ENCODE measurements around the gene BDKRB2.

Gene BDKRB2

DNA sequence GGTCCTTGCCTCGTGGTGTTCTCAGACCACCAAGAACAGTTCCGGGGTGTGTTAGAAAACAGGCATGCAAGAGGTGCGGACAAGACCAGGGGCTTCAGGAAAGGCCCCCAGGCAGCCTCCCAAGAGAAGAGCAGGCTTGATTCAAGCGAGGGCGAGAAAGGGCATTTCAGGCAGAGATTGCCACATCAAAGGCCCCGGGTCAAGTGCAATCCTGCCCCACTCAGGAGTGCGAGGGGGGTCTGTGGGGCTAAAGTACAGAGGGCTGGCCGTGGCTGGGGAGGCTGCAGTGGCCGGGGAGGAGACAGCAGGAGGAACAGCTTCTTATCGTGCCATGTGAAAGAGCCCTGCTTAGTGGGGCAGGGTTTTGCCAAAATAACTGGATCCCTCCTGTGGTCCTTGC, 2.7 kb upstream of the BDKRB2 start:
- DNase-seq: no peak

DNA sequence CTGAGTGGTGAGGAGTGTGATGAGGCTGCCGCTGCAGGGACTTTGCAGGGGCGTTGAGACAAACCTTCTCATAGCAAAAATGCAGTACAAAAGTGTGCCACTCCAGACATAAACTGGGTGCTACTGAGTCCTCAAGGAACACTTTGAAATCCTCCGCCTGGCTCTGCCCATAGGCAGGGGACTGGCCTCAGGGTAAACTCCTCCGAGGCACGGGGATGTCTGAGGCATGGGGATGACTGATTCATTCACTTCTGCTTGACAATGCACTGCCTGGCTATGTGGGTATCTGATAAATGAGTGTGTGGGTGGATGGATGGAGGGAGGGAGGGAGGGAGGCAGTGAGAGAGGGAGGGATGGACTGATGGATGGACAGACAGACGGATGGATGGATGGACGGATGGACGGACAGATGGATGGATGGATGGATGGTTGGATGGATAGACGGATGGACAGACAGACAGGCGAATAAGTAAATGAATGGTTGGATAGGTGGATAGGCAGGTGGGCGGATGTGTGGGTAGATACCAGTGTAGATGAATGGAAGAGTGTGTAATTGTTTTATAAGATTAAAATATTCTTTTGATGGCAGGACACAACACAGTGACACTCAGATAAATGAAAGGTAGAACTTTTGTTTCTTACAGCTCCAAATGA, 2.1 kb upstream of the BDKRB2 start:
- DNase-seq: no peak

- no peak for DNase-seq
These were observed 1.5 kb upstream of the BDKRB2 start for GRCh38 chr14:96203116-96203515.

GRCh38 chr14:96203635-96204034, 1.0 kb upstream of the BDKRB2 start:
- no peak for DNase-seq

DNA sequence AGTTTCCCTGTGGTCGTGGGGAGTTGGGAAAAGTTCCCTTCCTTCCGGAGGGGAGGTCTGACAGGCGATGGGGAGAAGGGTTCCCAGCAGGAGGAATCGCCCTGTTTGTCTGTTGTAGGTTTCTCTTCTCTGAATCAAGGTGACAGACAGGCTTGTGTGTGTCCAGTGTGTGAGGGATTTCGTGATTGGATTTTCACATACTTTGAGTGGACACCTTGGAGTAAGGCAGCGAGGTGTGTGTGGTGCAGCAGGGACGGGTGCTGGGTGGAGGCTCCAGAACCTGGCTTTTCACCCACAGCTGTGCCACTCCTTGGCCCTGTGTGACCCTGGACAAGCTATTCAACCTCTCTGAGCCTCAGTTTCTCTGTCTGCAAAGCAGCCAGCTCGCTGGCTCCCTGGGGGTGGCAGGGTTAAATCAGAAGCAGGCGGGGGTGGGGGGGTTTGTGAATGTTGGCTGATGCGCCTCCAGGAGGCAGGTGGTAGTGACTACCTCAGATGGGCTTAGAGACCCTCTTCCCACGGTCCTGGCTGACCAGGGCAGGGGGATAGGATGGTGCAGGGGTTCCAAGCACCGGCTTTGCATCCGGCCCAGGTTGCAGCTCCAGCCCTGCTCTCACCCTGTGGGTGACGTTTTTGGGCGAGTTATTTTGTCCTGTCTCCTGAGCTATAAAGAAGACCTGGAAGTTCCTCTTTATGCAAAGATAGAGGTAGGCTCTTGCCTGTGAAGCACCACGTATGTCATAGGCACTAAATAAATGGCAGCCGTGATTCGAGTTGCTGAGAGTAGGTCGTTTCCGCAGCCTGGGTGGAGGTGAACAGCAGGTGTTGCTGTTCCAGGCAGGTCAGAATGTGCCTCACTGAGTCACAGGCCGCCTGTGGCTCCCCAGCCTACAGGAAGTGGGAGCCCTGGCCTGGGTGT, 679 bp downstream of the BDKRB2 start:
- DNase-seq: no peak

- no peak for DNase-seq
These were observed 1.3 kb downstream of the BDKRB2 start for GRCh38 chr14:96205978-96206360.

DNA sequence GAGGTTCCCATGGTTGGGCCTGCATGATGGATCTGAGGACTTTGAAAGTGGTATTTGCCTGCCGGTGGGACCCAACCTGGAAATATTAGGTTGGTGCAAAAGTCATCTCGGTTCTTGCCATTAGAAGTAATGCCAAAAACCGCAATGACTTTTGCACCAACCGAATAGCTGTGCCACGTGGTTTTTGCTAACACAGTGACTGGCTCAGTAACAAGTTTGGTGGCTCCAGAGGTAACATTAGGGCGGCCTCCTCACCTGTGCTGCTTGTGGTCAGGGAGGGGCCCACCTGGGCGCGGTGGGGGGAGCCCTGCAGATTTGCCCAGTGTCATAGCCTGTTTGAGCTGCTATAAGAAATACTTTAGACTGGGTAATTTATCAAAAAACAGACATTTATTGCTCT, 1.8 kb downstream of the BDKRB2 start:
- DNase-seq: no peak

DNA sequence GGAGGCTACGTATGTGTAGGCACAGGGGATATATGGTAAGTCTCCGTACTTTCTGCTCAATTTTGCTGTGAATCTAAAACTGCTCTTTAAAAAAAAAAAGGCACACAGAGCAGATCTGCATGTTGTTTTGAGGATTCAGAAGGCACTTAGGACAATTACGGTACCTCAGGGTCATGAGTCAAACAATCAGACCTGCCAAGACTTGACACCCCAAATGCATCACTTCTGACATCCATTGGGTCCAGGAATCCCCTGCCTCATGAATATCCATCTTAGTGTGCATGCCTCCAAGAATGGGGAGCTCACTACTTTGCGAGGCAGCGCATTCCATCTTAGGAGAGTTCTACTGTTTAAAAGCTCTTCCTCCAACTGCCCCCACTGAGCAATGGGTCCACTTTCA, 3.0 kb downstream of the BDKRB2 start:
- no peak for DNase-seq

- no peak for DNase-seq
These were observed 4.1 kb downstream of the BDKRB2 start for GRCh38 chr14:96208739-96209138.

DNA sequence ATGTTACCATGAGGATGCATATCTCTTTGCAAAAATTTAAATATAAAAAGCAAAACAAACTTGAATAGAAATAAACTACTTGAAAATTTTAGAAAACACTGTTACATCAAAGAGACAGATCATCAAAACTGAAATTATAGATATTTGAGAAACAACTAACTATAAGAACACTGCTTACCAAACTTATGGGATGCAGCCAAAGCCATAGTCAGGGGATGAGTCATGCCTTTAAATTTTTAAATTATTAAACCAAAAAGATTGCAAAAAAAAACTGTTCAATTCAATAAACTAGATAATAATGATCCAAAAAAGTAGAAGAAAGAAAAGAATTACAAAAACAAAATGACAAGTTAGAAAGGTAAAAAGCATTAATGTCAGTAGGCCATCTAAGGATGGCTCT, 7.5 kb downstream of the BDKRB2 start:
- no peak for DNase-seq

GRCh38 chr14:96212896-96213295, 8.3 kb downstream of the BDKRB2 start:
- no peak for DNase-seq

GRCh38 chr14:96213871-96214465, 9.3 kb downstream of the BDKRB2 start:
- DNase-seq: no peak

DNA sequence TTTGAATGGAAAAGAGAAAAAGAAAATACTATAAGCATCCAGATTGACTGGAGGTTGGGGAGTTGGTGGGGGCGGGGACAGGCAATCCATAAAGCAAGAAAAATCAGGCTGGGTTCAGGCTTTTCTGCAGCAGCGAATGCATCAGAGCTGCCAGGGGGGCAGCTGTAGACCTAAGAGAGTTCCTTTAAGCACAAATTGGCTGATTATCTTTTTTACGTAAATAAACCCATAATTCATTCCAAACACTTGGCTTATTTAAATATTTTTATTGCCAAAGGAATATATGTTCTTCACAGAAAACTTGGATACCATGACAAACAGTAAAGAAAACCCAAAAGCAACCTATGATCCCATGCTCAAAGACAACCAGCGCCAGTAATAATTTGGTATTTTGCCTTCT, 10.2 kb downstream of the BDKRB2 start:
- no peak for DNase-seq

DNA sequence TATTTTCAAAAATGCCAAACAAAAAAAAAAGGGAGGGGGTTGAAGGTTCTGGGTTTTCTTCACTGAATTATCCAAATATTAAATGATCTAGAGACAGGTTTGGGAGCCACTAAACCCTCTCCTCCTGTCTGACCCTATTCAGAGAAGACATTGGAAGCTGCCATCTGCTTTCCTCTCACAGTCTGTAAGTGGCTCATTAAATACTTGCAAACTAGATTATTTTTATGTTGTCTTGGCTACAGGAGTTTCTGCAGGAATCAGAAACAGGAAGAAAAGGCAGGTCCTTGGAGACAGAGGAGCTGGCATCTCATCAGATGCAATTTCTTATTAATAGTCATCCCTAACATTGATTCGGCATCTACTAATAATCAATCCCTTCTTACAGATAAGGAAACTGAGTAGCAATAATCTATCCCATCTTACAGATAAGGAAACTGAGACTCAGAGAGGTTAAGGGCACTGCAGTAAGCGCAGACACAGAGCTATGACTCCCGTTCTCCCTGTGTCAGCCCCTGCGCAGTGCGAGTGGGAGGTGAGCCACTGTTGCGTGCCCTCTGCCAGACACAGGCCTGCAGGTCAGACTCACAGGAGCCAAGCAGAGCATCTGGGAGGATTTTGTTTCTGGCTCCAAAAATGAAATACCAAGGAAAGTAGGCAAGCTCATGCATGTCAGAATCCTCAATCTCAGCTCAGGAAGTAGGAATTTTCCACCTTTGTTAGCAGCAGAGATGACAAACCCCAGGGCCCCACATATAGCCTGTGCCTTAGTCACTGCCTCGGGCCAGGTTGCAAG, 11.0 kb downstream of the BDKRB2 start:
- no peak for DNase-seq

DNA sequence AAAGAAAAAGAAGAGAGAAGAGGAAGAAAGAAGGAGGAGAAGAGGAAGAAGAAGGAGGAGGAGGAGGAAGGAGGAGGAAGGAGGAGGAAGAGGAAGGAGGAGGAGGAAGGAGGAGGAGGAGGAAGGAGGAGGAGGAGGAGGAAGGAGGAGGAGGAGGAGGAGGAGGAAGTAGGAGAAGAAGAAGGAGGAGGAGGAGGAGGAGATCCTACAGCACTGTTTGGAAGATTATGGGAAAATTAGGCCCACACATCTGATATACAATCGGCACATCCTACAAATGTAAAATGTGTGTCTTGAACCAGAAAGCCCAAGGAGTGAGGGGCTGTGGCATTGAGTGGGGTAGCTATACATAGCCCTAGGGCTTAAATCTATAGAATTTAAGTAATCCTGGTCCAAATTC, 12.0 kb downstream of the BDKRB2 start:
- DNase-seq: no peak

GRCh38 chr14:96217376-96217913, 12.8 kb downstream of the BDKRB2 start:
- DNase-seq: no peak

GRCh38 chr14:96221109-96221650, 16.5 kb downstream of the BDKRB2 start:
- DNase-seq: no peak

DNA sequence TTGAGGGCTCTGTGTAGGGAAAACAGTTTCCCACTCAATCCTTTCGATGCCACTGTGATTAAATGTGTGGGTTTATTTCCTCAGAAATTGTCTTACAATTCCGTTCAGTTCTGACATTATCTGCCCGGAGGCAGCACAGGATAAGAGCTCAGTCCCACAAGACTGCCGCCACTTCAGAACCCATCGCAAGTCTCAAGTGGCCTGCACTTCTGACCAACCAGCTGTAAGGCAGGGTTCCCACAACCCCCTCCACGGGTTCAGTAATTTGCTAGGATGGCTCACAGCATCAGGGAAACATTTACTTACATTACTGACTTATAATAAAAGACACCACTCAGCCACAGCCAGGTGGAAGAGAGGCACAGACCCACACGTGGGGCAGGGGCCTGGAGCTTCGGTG, 17.2 kb downstream of the BDKRB2 start:
- DNase-seq: no peak

DNA sequence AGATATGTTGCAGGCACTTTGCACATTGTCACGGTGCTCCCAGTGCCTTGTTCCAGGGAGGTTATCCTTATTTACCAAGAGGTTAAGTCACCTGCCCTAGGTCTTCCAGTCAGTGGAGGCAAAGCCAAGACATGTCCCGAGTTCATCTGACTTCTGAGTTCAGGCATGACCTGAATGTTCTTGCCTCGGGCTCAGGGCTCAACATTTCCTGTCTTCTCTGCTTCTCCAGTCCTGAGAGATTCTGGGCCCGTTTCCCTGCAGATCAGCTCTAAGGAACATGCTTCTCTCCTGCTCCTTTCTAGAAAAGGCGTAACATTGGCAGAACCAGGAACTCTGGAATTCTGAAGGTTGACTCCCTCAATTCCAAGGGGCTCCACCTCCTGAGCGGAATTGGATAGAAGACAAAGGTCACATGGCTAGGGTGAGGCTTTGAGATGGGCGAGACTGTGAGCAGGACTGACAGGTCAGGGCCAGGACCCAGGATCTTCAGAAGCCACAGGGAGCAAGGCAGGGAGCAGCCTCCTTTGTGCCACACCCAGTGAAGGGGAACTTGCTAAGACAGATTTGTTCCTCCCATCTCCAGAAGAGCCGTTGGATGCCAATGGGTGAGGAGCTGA, 19.9 kb downstream of the BDKRB2 start:
- no peak for DNase-seq

DNA sequence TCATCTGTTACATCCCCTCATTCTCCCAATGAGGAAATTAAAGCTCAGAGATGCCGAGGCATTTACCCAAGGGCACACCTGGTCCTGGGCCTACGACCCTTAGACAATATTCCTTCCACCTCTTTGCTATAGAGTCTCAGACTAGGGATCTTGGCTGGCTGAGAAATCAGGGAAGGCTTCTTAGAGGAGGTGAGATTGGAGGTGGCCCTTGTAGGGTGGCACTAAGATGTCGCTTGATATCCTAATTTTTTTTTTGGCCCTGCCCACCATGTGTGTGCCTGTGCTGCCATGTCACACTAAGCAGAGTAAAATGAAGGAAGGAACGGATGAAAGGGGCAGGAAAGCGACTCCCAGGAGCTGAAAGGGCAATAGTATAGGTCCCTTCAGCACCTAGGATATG, 20.6 kb downstream of the BDKRB2 start:
- DNase-seq: no peak

- DNase-seq: peak; percentile 68
These were observed 21.1 kb downstream of the BDKRB2 start for GRCh38 chr14:96225745-96226151.

DNA sequence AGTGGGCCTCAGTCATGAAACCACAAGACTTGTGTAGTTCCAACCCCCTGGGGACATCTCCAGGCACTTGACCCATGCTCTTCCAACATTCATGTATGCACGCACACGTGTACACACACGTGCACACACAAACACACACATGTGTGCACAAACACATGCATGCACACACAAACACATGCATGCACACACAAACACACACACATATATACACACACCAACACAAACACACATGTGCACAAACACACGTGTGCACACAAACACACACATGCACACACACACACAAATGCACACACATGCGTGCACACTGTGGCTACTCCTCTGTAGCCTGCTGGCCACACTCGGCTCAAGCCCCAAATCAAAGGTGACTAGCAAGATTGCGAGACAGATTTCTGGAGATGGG, 22.8 kb downstream of the BDKRB2 start:
- no peak for DNase-seq

Data from 8988T (cell line).